Subcutaneous abdominal adipose tissue (tissue), 5 donors: Measurements from ENCODE around the gene BPIFA2.

Source experiments
- H3K27ac ChIP-seq: one replicate; pipeline ENCODE4 v1.7.0; 2013; ENCODE audit warnings: low read depth, mild to moderate bottlenecking, inconsistent platforms, low read length, moderate library complexity
- H3K27me3 ChIP-seq, 5 donors: one replicate each; pipeline ENCODE4 v1.7.0; 2013; ENCODE audit warnings: low read length in 5 of 5, inconsistent platforms in 1 of 5; ENCODE audit not compliant: control insufficient read depth in 5 of 5, insufficient read depth in 4 of 5
- H3K36me3 ChIP-seq, 5 donors: one replicate each; pipeline ENCODE4 v1.7.0; 2013; ENCODE audit warnings: low read length in 5 of 5; ENCODE audit not compliant: control insufficient read depth in 5 of 5, insufficient read depth in 5 of 5
- H3K4me1 ChIP-seq, 5 donors: one replicate each; pipeline ENCODE4 v1.7.0; 2013; ENCODE audit warnings: low read length in 5 of 5, mild to moderate bottlenecking in 3 of 5, moderate library complexity in 1 of 5; ENCODE audit not compliant: control insufficient read depth in 5 of 5, insufficient read depth in 5 of 5
- H3K4me3 ChIP-seq, 5 donors: one replicate each; pipeline ENCODE4 v1.7.0; 2013; ENCODE audit warnings: low read length in 5 of 5, low read depth in 1 of 5
- H3K9ac ChIP-seq, 5 donors: one replicate each; pipeline ENCODE4 v1.7.0; 2013; ENCODE audit warnings: low read length in 5 of 5, mild to moderate bottlenecking in 4 of 5, moderate library complexity in 3 of 5
- H3K9me3 ChIP-seq, 5 donors: one replicate each; pipeline ENCODE4 v1.7.0; 2013; ENCODE audit warnings: low read length in 5 of 5; ENCODE audit not compliant: control insufficient read depth in 5 of 5
- donor health status: healthy.
- donor health status: healthy.
- donor health status: healthy.
- donor health status: healthy.
- donor health status: healthy.

BPIFA2 gene

GRCh38 chr20:33158637-33159385 is 9.1 kb upstream of the BPIFA2 start:
- H3K9ac ChIP-seq: no peak overlapping the region
- H3K9me3 ChIP-seq: no peaks in the 10 kb centered on the region
- no peak overlapping the region for H3K27ac ChIP-seq
- no peak overlapping the region for H3K4me3 ChIP-seq
- no peaks in the 10 kb centered on the region for H3K36me3 ChIP-seq
- H3K27me3 ChIP-seq: peaks cover 0 to 10% (median 3%) of the 10 kb centered on the region in 5 donors
- H3K4me1 ChIP-seq: no peaks in the 10 kb centered on the region

GRCh38 chr20:33159713-33160112 is 8.2 kb upstream of the BPIFA2 start:
- peaks cover 0 to 11% (median 5%) of the 10 kb centered on the region in 5 donors for H3K27me3 ChIP-seq
- H3K36me3 ChIP-seq: no peaks in the 10 kb centered on the region
- no peak overlapping the region for H3K27ac ChIP-seq
- no peaks in the 10 kb centered on the region for H3K9me3 ChIP-seq
- H3K9ac ChIP-seq: no peak overlapping the region
- no peak overlapping the region for H3K4me3 ChIP-seq
- no peaks in the 10 kb centered on the region for H3K4me1 ChIP-seq

- Histone ChIP-seq H3K27ac (no peak overlapping the region), H3K4me1 (no peaks in the 10 kb centered on the region), H3K36me3 (no peaks in the 10 kb centered on the region), H3K4me3 (no peak overlapping the region), H3K27me3 (peaks cover 5 to 10% (median 6%) of the 10 kb centered on the region in 5 donors), H3K9me3 (no peaks in the 10 kb centered on the region), H3K9ac (no peak overlapping the region)
These were observed 7.3 kb upstream of the BPIFA2 start for GRCh38 chr20:33160681-33161080.

- no peak overlapping the region for H3K9ac ChIP-seq
- H3K27me3 ChIP-seq: peaks cover 4 to 14% (median 6%) of the 10 kb centered on the region in 5 donors
- H3K4me3 ChIP-seq: no peak overlapping the region
- H3K27ac ChIP-seq: no peak overlapping the region
- H3K36me3 ChIP-seq: no peaks in the 10 kb centered on the region
- no peaks in the 10 kb centered on the region for H3K9me3 ChIP-seq
- H3K4me1 ChIP-seq: no peaks in the 10 kb centered on the region
These were observed 5.6 kb upstream of the BPIFA2 start for GRCh38 chr20:33162313-33162712.

- Histone ChIP-seq H3K4me3 (no peak overlapping the region), H3K9ac (no peak overlapping the region), H3K27ac (no peak overlapping the region), H3K36me3 (no peaks in the 10 kb centered on the region), H3K27me3 (peaks cover 4 to 14% (median 6%) of the 10 kb centered on the region in 5 donors), H3K4me1 (no peaks in the 10 kb centered on the region), H3K9me3 (no peaks in the 10 kb centered on the region)
These were observed 5.2 kb upstream of the BPIFA2 start for GRCh38 chr20:33162753-33163152.

GRCh38 chr20:33163856-33164762 is 3.9 kb upstream of the BPIFA2 start:
- Histone ChIP-seq H3K9ac (no peak overlapping the region), H3K4me3 (no peak overlapping the region), H3K4me1 (no peaks in the 10 kb centered on the region), H3K27ac (no peak overlapping the region), H3K9me3 (peaks cover 0 to 8% (median 5%) of the 10 kb centered on the region in 5 donors), H3K36me3 (no peaks in the 10 kb centered on the region), H3K27me3 (peaks cover 4 to 14% (median 6%) of the 10 kb centered on the region in 5 donors)

- H3K4me3 ChIP-seq: no peak overlapping the region
- peaks cover 0 to 13% (median 8%) of the 10 kb centered on the region in 5 donors for H3K9me3 ChIP-seq
- no peaks in the 10 kb centered on the region for H3K36me3 ChIP-seq
- no peaks in the 10 kb centered on the region for H3K4me1 ChIP-seq
- peaks cover 4 to 14% (median 6%) of the 10 kb centered on the region in 5 donors for H3K27me3 ChIP-seq
- no peak overlapping the region for H3K9ac ChIP-seq
- H3K27ac ChIP-seq: no peak overlapping the region
These were observed 3.2 kb upstream of the BPIFA2 start for GRCh38 chr20:33164763-33165095.

- Histone ChIP-seq H3K4me1 (no peaks in the 10 kb centered on the region), H3K27ac (no peak overlapping the region), H3K9me3 (peaks cover 0 to 16% (median 8%) of the 10 kb centered on the region in 5 donors), H3K27me3 (peaks cover 4 to 14% (median 6%) of the 10 kb centered on the region in 5 donors), H3K36me3 (no peaks in the 10 kb centered on the region), H3K4me3 (no peak overlapping the region), H3K9ac (no peak overlapping the region)
These were observed 2.4 kb upstream of the BPIFA2 start for GRCh38 chr20:33165416-33166055.

- H3K4me3 ChIP-seq: no peak overlapping the region
- H3K36me3 ChIP-seq: no peaks in the 10 kb centered on the region
- no peak overlapping the region for H3K9ac ChIP-seq
- no peak overlapping the region for H3K27ac ChIP-seq
- peaks cover 4 to 14% (median 6%) of the 10 kb centered on the region in 5 donors for H3K27me3 ChIP-seq
- peaks cover 0 to 16% (median 8%) of the 10 kb centered on the region in 5 donors for H3K9me3 ChIP-seq
- H3K4me1 ChIP-seq: no peaks in the 10 kb centered on the region
These were observed 1.3 kb upstream of the BPIFA2 start for GRCh38 chr20:33166533-33167113.
